Ecto neural progenitor cell (in vitro differentiated cells): ENCODE results near the gene C1orf74.

Experiments
- DNase-seq: peaks from one replicate; pipeline ENCODE4 v3.0.0-alpha.2; 2018; ENCODE audit warnings: low spot score

The C1orf74 gene

DNA sequence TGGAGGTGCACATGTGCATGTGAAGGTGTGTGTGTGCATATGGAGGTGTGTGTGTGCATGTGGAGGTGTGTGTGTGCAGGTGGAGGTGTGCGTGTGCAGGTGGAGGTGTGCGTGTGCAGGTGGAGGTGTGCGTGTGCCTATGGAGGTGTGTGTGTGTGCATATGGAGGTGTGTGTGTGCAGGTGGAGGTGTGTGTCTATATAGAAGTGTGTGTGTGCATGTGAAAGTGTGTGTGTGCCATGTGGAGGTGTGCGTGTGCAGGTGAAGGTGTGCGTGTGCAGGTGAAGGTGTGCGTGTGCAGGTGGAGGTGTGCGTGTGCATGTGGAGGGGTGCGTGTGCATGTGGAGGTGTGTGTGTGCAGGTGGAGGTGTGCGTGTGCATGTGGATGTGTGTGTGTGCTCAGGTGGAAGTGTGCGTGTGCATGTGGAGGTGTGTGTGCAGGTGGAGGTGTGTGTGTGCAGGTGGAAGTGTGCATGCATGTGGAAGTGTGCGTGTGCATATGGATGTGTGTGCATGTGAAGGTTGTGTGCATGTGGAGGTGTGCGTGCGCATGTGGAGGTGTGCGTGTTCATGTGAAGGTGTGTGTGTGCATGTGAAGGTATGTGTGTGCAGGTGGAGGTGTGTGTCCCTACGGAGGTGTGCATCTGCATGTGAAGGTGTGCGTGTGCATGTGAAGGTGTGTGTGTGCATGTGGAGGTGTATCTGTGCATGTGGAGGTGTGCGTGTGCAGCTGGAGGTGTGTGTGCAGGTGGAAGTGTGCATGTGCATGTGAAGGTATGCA is 13.5 kb downstream of the C1orf74 start:
- no peak for DNase-seq

- no peak for DNase-seq
Measured at GRCh38 chr1:209769971-209770370, 14.4 kb downstream of the C1orf74 start.

GRCh38 chr1:209769171-209769904 is 15.0 kb downstream of the C1orf74 start:
- no peak for DNase-seq

- DNase-seq: no peak
Measured at GRCh38 chr1:209768354-209768774, 16.0 kb downstream of the C1orf74 start.

GRCh38 chr1:209767706-209768105 is 16.7 kb downstream of the C1orf74 start:
- no peak for DNase-seq

DNA sequence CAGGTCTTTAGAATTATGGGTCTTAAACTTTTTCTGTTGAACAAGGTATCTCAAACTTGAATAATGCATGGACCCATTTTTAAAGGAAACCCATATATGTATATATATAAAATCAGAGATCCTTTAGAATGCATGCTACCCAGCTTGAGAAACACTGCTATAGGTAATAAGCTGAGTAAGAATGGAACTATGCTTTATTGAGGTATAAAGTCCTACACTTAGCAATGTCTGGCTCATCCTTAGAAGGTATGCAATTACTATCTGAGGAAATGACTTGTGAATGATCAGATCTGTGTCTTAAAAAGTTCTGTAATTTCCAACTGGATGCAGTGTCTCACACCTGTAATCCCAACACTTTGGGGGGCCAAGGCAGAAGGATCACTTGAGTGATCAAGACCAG is 17.3 kb downstream of the C1orf74 start:
- DNase-seq: no peak

DNA sequence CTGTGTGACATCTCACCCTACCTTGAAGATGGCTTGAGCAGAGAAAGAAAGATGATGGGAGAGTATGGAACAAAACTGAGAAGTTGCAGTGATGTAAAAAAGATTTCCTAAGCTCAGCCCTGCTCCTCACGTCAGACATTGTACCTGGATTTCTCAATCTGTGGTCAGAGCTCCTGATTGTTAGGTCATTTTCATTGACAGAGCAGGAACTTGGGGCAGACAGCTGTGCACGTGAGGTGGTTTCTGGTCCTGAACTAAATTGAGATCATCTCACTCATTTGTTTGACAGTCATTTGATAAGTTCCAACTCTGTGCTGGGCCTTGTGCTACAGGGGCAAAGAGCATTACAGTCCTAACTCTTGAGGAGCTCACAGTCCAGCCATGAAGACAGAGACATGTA is 18.3 kb downstream of the C1orf74 start:
- DNase-seq: no peak

DNA sequence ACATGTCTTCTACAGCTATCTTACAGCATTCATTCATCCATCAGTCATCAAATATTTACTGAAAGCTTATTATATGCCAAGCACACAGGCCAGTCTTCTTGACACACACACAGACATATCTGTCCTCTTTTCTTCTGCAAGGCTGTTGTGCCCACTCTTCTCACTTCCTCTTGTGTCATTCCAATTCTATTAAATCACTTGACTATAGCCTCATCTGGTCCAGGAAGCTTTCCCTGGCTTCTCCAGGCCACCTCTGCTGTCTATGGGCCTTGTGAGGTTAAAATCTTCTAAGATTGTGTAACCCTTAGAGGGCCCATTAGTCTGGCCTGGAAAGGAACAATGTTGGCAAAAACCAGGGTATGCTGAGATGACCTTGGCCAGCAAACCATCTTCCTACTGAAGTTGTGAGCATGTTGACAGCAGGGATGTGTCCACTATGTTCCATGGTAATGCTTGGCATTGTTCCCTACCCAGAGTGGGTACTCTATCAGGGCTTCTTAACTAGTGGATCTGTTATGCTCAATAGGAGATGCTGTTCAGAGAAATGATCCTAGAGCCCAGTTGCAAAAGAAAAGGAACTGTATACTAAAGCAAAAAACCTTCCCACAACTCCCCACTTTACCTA is 23.2 kb downstream of the C1orf74 start:
- no peak for DNase-seq

DNA sequence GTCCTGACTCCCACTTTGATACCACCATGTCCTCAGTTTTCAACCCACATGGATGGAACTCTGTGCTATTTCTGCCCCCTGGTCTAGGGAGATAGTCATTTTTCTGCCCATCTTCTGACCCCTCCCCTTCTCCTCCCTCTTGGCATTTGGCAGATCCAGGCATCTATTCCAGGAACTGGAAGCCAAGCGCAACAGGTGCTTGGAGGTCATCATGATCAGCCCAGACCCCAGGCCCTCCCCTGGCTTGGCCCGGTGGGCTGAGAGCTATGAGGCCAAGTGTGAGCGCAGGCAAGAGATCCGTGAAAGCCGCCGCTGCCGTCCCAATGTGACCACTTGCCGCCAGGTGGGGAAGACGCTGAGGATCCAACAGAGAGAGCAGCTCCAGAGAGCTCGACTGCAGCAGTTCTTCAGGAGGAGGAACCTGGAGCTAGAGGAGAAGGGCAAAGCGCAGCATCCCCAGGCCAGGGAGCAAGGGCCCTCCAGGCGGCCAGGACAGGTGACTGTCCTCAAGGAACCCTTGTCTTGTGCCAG is 24.5 kb downstream of the C1orf74 start:
- DNase-seq: no peak

DNA sequence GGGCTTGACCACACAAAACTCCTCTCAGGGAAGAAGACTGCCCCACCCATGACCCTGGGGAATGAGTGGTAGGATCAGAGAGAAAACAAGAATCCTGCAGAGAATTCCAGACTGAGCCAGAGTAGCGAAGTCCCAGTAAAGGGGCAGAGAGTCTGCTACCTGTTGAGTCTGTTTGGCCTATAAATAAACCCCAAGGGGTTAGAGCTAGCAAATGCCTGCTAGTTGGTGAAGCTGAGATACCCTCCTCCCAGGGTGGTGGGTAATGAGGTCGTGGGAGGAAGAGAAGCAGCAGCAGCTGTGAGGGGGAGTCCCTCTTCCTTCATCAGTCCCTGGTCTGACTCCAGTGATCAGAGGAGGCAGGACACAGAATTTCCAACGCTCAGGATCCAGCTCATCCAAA is 26.0 kb downstream of the C1orf74 start:
- no peak for DNase-seq

DNA sequence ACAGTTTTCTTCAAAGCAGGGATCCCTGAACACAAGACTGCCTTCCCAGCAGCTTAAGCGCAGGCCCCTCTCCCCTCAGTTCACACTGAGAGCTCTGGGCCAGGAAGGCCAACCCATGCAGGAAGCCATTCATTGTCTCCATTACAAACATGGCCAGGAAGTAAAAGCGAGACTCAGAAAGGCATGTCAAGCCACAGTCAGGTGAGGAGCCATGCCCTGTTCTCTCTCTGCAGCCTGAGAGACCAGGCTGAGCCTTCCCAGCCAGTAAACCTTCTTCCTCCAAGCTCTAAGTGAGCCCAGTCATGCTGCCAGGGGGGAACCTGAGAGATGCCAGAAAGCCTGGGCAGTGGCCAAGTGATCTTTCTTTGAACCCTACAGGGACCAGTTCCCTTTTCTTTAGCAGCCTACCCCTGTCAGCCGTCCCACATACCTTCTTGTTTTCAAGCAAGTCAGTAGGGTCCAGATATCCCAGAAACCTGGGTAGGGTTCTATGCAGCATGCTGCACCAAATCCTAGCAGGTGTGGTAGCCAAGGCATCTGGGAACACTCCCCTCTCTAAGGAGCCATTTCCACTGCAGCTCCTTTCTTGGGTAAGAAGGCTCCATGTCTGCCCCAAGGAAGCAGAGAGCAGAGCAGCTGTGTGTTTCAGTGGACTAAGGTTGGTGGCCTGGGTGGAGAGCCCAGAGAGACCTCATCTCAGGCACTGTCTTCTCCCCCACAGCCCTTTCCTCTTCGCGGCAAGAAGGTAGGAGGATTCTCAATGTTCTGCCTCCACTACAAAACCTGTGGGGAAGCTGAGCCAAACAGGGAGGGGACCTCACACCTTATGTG is 27.5 kb downstream of the C1orf74 start:
- no peak for DNase-seq

DNA sequence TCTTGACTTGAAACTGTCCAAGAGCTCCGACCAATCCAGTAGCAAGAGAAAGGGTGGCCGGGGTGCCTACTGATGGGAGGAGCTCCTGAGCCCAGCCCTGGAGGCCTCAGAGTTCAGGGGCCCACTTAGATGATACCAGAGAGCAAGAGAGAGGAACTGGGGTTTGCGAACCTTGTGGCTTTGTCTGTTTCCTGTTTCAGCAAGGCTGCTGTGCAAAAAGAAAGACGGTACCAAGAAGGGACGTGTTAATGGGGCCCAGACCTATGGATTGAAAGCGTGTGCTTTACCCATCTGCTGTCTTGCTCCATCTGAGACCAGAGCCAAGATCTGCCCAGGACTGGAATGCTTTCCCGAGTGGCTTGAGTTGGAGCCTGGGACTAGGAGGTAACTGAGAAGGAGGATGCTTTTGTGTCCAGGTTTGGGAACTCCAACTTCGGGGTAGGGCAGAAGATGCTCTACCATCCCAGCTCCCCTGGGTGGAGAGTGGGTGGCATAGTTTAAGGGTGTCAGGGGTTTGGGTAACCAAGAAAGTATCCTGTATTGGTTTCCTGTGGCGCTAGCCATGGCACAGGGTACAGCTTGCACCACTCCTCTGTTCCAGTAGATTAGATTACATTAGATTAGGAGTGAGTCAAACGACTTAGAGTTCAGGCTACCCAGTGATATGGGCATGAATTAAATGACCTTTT is 28.3 kb downstream of the C1orf74 start, which contains the start of gene TRAF3IP3:
TSS of gene TRAF3IP3 (plus strand) at position 128 of the 689 bp plus-strand sequence. CDS start 3,987 bp downstream, outside the sequence.
- DNase-seq: no peak

DNA sequence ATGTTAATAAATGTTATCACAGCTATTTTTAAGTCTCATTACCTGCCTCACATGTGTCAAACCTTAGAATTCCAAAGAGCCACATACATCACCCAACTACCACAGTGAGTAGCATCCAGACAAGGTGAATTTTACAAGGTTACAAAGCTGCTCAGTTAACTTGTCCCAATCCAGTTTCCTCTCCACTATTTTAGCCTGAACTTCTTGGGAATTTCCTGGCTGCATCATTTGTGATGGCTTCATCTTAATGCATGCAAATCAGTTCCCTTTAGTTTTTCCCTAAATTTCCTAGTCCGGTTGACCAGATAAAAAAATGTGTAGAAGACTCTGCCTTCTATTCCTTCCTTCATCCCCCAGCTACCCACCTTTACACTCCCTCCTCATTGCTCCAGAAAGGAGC is 29.1 kb downstream of the C1orf74 start:
- DNase-seq: no peak

- DNase-seq: no peak
Measured at GRCh38 chr1:209752890-209753289, 31.5 kb downstream of the C1orf74 start.

DNA sequence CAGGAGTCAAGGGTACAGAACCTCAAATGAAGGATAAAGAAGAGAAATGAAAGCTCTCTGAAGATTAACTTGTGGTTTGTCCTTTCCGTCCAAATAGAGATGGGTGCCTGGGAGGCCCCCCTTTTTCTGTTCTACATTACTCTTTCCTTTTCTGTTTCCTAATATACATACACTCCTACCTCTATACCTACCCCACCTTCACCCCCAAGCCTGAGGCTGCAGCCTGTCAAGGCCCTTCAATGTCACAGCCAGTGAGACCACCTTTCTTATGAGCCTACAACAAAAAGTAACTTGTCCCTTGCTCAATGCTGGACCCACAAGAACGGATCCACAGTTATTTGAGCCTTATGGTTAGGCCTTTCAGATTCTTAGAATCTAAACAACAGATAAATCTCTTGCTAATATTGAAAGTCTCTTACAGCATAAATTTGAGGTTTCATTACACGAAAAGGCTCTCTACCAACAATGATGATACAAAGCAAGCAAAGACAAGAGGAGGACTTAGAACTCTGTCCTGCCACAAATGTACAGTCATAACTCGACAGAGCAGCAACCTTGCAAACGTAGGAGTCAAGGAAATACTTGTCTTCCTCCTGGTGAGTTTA is 32.6 kb downstream of the C1orf74 start:
- no peak for DNase-seq

DNA sequence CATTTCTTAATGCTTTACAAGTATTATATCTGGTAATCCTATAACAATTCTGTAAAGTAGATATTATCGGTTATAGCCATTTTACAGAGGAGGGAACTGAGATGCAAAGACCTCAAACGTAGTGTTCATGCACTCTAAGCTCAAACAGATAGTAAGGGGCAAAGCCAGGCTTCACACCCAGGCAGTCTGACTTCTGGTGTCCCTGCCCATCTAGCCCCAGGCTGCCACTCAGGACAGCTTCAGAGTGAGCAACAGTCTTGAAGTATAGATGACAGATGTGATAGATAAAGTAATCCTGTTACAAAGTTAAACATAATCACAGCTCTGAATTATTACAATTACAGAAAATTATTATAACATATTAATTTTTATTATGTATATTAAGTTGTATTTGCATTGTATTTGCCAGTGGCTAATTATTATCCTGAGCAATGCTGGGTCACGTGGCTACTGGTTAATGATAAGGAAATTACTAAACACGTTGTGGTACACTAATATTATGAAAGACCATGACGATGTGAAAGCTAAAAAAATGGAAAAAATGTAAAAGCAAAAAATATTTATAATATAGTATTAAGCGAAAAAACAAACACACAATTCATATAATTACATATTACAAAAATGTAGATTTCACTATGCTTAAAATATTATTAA is 34.6 kb downstream of the C1orf74 start:
- DNase-seq: no peak

GRCh38 chr1:209749205-209749604 is 35.2 kb downstream of the C1orf74 start:
- no peak for DNase-seq

DNA sequence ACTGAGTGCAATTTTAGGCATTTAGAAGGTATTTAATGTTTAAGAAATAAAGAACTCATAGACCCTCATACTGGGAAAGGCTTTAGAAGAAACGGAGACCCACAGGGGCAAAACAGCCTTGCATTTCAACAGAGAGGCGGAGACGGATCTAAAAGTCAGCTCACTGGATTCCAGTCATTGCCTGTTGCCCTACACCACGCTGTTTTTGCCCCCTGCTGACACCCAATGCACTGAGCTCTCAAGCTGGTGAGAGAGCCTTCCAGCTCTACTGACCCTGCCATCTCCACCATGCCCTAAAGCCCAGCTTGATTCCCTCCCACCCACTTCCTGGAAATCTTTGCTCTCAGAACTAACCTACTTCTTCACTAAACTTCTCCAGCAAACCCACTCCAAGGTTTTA is 35.7 kb downstream of the C1orf74 start:
- DNase-seq: no peak

GRCh38 chr1:209747580-209748262 is 36.6 kb downstream of the C1orf74 start:
- peak; percentile 95 for DNase-seq
